Loucy (cell line): ENCODE measurements around the gene HMCN1.
"Not testable (repeated sequence)": the region's sequence is repeated elsewhere in the genome, so short reads cannot be mapped to it uniquely, and the experiment has no call there.

Experiments used
- H2AFZ ChIP-seq: fragments of 200-600 bp; sonication (generic); 2 replicates; pipeline ENCODE4 v1.6.0; 2016; ENCODE audit warnings: antibody characterized with exemption, mild to moderate bottlenecking, low read length, moderate library complexity
- H3F3A ChIP-seq: fragments of 200-600 bp; 2 replicates; pipeline ENCODE4 v1.6.0; 2016; ENCODE audit warnings: antibody characterized with exemption, low read depth, mild to moderate bottlenecking
- H3K27me3 ChIP-seq: fragments of 200-600 bp; sonication (generic); 2 replicates; pipeline ENCODE4 v1.6.1; 2014; ENCODE audit warnings: low read length, mild to moderate bottlenecking; ENCODE audit not compliant: insufficient read depth, poor library complexity, severe bottlenecking
- H3K36me3 ChIP-seq: fragments of 200-600 bp; sonication (generic); 2 replicates; pipeline ENCODE4 v1.6.1; 2016; ENCODE audit warnings: low read length; ENCODE audit not compliant: insufficient read depth
- H3K4me1 ChIP-seq: fragments of 200-600 bp; sonication (generic); 2 replicates; pipeline ENCODE4 v1.5.1; 2014; ENCODE audit warnings: low read length, mild to moderate bottlenecking; ENCODE audit not compliant: insufficient read depth, poor library complexity, severe bottlenecking
- H3K4me2 ChIP-seq: fragments of 200-600 bp; sonication (generic); 2 replicates; pipeline ENCODE4 v1.6.0; 2014; ENCODE audit warnings: antibody characterized with exemption, low read length, low read depth, mild to moderate bottlenecking; ENCODE audit not compliant: poor library complexity, severe bottlenecking
- H3K4me3 ChIP-seq: fragments of 200-600 bp; sonication (generic); 2 replicates; pipeline ENCODE4 v1.5.1; 2014; ENCODE audit warnings: low read length, mild to moderate bottlenecking, mixed read lengths; ENCODE audit not compliant: poor library complexity, severe bottlenecking
- H3K79me2 ChIP-seq: fragments of 200-600 bp; sonication (generic); 2 replicates; pipeline ENCODE4 v1.6.1; 2014; ENCODE audit warnings: low read length; ENCODE audit not compliant: insufficient read depth
- H3K9ac ChIP-seq: fragments of 200-600 bp; sonication (generic); 2 replicates; pipeline ENCODE4 v1.6.0; 2014; ENCODE audit warnings: mild to moderate bottlenecking, low read depth, low read length, moderate library complexity; ENCODE audit not compliant: poor library complexity, severe bottlenecking
- H3K9me2 ChIP-seq: fragments of 200-600 bp; sonication (generic); replicated peaks from 2 replicates; pipeline ENCODE4 v1.6.1; 2016; ENCODE audit warnings: low read depth, low read length, mixed read lengths
- H3K9me3 ChIP-seq: fragments of 200-600 bp; sonication (generic); 2 replicates; pipeline ENCODE4 v1.6.1; 2014; ENCODE audit warnings: mild to moderate bottlenecking, antibody characterized with exemption, low read length, low read depth; ENCODE audit not compliant: insufficient read depth
- H4K20me1 ChIP-seq: fragments of 200-600 bp; sonication (generic); 2 replicates; pipeline ENCODE4 v1.6.0; 2014; ENCODE audit warnings: antibody characterized with exemption, low read length, mild to moderate bottlenecking; ENCODE audit not compliant: insufficient read depth, poor library complexity, severe bottlenecking
- CTCF ChIP-seq: fragments of 200-600 bp; sonication (generic); conservative IDR thresholded peaks from 2 replicates; pipeline ENCODE4 v1.5.1; 2014; ENCODE audit warnings: mild to moderate bottlenecking, antibody characterized with exemption, low read length
- EZH2phosphoT487 ChIP-seq: fragments of 200-600 bp; IDR thresholded peaks from 2 replicates; pipeline ENCODE4 v1.6.1; 2018; ENCODE audit warnings: antibody characterized with exemption, mild to moderate bottlenecking, moderate library complexity, borderline replicate concordance

HMCN1 gene

GRCh38 chr1:186208405-186209129, 474.4 kb downstream of the HMCN1 start:
- no peaks in the 10 kb centered on the region for H3K9me2 ChIP-seq
- no peak overlapping the region for H2AFZ ChIP-seq
- H3K9me3 ChIP-seq, result no peaks in the 10 kb centered on the region
- peaks cover 4% of the 10 kb centered on the region for H3K4me1 ChIP-seq
- H4K20me1 ChIP-seq, result no peaks in the 10 kb centered on the region
- H3K9ac ChIP-seq, result no peak overlapping the region
- no peaks in the 10 kb centered on the region for H3K79me2 ChIP-seq
- no peaks in the 10 kb centered on the region for H3F3A ChIP-seq
- H3K36me3 ChIP-seq, result no peaks in the 10 kb centered on the region
- TF ChIP-seq EZH2phosphoT487, result no peak
- no peak for TF ChIP-seq CTCF
- no peak overlapping the region for H3K4me3 ChIP-seq
- H3K4me2 ChIP-seq, result no peak overlapping the region
- peaks cover 15% of the 10 kb centered on the region for H3K27me3 ChIP-seq

DNA sequence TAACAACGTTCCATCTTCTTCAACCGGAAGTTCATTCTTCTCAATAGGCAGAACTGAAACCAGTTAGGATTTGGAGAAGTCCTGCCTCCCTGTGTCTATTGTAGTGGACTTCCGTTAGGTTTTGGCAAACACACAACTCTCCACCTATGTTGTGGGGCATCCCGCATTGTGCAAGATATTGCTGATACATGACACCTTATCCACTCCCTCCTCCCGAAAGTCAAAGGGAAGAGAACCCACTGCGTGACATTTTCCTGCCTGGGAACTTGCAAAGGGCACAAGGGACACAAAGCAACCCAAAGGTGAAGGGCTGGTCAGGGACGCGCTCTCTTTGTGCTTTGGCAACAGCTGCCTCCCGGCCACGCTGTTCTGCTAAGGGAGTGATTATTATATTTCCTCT, 476.1 kb downstream of the HMCN1 start:
- Histone ChIP-seq H3K36me3 (no peaks in the 10 kb centered on the region), H3F3A (no peaks in the 10 kb centered on the region)

GRCh38 chr1:186211583-186211982, 477.4 kb downstream of the HMCN1 start:
- not testable (repeated sequence) for H3K79me2 ChIP-seq, H3K9ac ChIP-seq, H4K20me1 ChIP-seq, H3K4me3 ChIP-seq, H2AFZ ChIP-seq, H3K4me2 ChIP-seq, H3K4me1 ChIP-seq, H3F3A ChIP-seq, H3K9me3 ChIP-seq, H3K9me2 ChIP-seq, H3K36me3 ChIP-seq
- peaks cover 15% of the 10 kb centered on the region for H3K27me3 ChIP-seq

More for the DNA sequence above, 476.1 kb downstream of the HMCN1 start:
- Histone ChIP-seq H3K9ac (no peak overlapping the region), H3K9me3 (no peaks in the 10 kb centered on the region), H3K4me1 (peaks cover 4% of the 10 kb centered on the region), H3K9me2 (no peaks in the 10 kb centered on the region), H3K79me2 (no peaks in the 10 kb centered on the region), H2AFZ (no peak overlapping the region), H3K4me2 (no peak overlapping the region), H3K4me3 (no peak overlapping the region), H3K27me3 (peaks cover 15% of the 10 kb centered on the region), H4K20me1 (no peaks in the 10 kb centered on the region)
- no peak for TF ChIP-seq EZH2phosphoT487

GRCh38 chr1:186212568-186213224, 478.5 kb downstream of the HMCN1 start:
- no peak for TF ChIP-seq EZH2phosphoT487
- peak; percentile 93 for TF ChIP-seq CTCF
- Histone ChIP-seq H3K9me2 (no peaks in the 10 kb centered on the region), H3K4me3 (no peak overlapping the region), H2AFZ (no peak overlapping the region), H3K27me3 (peaks cover 5% of the 10 kb centered on the region), H3K36me3 (no peaks in the 10 kb centered on the region), H3K79me2 (no peaks in the 10 kb centered on the region), H3K9me3 (no peaks in the 10 kb centered on the region), H3K4me2 (no peak overlapping the region), H3F3A (no peaks in the 10 kb centered on the region), H4K20me1 (no peaks in the 10 kb centered on the region), H3K9ac (no peak overlapping the region), H3K4me1 (no peaks in the 10 kb centered on the region)
